ENCODE measurements around the gene CSPG5.

CSPG5 gene

DNA sequence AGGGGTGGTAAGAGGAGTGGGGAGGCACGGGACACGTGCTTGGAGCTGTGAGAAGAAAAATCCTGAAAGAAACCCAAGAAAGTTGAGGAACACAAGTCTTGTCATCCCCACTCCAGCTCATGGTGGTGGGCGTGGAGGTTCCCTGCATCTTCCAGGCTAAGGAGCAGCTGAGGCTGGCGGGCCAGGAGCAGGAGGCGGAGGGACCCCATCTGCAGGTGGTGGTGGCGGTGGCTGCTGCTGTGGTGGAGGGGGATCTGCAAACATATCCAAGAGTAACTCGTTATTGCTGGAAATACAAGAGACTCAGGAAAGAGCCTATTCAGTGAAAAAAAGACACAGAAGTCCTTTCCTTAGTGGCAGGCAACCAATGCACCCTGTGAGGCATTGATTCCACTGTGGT, 9.4 kb upstream of the CSPG5 start:
- no peak for DNase-seq (ENCODE audit: low spot score)

DNA sequence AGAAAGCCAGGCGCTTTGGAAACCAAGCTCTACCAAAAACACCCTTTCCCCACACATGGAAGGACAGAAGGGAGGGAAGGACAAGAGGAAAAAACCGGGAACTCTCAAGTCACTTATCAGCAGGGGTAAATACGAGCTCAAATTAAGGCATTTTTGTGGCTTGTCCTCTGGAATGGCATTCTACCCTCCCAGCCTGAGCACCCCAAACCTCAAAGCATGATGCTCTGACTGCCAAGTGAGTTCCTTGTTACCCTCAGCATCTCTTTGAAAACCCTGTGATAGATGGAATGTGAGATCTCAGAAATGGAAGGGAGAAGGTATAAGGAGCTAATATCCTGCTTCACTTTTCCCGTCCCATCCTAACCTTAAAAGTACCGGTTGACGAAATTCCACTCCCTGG, 8.1 kb upstream of the CSPG5 start:
- DNase-seq (ENCODE audit: low spot score): no peak

- no peak for DNase-seq (ENCODE audit: low spot score)
Measured at GRCh38 chr3:47583320-47584075, 4.8 kb upstream of the CSPG5 start.

- no peak for DNase-seq (ENCODE audit: low spot score)
Measured at GRCh38 chr3:47581835-47582234, 3.2 kb upstream of the CSPG5 start.

- DNase-seq (ENCODE audit: low spot score): no peak
Measured at GRCh38 chr3:47581422-47581821, 2.8 kb upstream of the CSPG5 start.

DNA sequence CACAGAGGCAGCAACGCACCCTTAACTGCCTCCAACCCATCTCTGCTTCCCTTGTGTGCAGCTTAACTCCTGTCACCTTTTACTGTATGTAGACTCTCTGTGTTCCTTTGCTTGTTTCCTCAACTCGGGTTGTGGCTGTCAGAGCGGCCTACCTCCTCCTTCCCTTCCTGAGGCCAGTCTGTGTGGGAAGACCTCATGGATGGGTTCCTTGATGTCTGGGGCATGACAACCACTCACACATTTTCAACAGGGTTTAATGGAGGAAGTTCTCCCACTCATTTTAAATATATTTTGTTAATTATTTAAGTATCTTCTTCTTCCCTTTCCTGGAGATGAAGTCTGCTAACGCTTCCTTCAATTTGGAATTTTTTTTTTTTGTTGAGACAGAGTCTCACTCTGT, 1.8 kb upstream of the CSPG5 start:
- DNase-seq (ENCODE audit: low spot score): no peak

DNA sequence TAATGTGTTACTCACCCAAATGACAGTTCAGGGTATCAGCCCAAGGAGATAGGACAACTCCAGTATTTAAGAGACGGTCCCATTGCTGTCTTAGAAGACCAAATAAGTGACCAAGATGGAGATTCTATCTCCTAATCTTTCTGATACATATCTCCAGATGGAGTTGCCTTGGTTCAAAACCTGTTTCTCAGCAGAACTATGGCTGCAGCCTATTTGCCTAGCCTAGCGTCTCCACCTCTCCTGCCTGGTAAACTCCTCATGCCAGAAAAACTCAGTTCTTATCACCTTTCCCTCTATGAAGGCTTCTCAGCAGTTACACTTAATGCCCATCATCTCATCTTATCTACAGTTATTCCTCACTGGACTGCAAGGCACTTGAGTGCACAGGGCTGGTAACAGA, 1.2 kb upstream of the CSPG5 start:
- no peak for DNase-seq (ENCODE audit: low spot score)

GRCh38 chr3:47578119-47578632, 489 bp downstream of the CSPG5 start:
- peak; percentile 16 for DNase-seq (ENCODE audit: low spot score)

DNA sequence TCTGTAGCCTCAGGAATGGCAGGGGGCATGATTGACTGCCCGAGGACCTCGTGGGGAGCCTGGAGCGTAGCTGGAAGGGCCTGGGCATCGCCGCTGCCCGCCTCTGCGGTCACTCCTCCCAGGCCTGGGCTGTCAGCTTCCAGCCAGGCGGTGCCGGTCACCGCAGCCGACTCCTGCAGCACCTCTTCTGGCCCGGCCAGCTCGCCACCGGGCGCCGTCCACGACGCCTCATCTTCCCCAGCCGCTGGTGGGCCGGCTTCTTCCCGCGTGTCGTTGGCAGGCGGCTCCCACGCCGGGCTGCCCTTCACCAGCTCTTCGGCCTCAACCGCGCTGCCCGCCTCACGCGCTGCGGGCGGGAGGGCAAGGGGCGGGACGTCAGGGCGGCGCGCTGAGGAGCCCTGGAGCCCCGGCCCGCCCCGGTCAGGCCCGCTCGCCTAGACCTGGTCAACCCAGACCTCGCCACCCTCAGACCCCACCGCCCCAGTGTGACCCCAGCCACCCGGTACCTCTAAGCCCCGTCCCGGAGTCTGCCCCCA, 1.0 kb downstream of the CSPG5 start:
- no peak for DNase-seq (ENCODE audit: low spot score)

GRCh38 chr3:47573190-47574172, 5.2 kb downstream of the CSPG5 start:
- DNase-seq (ENCODE audit: low spot score): no peak

DNA sequence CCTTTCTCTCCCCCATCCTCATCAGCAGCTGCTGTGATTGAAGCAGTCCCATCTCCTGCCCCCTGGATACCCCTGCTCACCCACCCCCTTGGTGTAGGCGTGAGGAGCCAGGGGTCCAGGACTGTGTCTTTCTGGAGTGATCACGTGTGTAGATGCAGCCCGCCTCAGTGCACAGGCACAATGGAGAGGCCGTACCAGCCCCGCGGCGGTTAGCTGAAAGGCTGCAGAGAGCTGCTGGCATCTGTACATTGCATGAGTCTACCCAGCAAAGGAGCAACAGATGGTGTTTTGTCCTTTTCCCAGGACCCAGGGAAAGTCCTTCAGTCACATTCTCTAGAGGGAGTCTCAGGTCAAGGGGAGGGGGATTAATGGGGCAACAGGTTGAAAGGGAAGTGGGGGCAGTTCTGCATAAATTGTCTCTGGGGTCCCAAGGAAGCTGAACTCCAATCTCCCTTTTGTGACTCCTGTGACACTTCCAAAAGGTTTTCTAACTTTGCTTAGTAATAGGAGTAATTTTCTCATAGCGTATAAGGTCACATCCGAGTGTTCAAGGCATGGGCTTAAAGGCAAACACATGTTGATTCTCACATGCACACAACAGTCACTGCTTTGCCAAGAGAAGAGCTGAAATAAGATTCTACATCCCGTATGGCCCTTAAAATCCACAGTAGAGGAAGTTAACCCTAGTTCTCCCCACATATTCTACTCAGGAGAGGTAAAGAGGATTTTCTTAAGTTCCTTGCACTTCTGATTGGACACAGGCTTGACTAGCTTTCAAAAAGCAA, 7.1 kb downstream of the CSPG5 start:
- no peak for DNase-seq (ENCODE audit: low spot score)

DNA sequence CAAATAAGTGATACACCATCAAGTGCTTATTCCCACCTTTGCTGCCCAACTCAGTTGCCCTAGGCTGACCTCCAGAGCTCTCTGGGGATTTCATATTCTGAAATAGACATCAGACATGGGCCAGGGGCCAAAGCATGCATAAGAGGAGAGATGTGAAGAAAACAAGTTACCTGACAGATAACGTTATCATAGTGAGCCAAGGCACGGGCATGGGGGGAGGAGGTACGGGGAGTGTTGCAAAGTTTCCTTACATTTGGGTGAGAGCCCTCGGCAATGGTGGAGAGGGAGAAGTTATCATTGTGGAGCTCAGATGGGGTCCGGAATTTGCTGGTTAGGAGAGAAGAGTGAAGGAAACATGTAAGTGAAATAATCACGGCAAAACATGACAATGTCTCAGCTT, 9.8 kb downstream of the CSPG5 start:
- DNase-seq (ENCODE audit: low spot score): no peak

DNA sequence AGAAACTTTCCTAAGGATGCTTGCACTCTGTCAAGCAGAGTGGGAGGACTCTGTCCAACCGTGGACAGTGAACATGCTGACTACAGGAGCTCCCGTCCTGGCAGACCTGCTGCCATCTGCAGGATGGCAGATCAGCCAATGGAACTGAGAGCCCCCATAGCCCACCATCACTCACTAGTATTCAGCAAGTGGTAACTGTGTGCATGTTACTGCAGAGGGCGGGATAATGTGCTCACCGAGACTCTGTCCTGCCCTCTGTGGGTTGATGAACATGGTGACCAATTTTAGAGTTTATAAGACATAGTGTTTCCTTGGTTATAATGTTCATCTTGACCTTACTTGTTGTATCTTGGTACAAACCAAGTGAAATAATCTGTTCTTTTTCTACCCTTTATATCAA, 11.5 kb downstream of the CSPG5 start:
- DNase-seq (ENCODE audit: low spot score): no peak

DNA sequence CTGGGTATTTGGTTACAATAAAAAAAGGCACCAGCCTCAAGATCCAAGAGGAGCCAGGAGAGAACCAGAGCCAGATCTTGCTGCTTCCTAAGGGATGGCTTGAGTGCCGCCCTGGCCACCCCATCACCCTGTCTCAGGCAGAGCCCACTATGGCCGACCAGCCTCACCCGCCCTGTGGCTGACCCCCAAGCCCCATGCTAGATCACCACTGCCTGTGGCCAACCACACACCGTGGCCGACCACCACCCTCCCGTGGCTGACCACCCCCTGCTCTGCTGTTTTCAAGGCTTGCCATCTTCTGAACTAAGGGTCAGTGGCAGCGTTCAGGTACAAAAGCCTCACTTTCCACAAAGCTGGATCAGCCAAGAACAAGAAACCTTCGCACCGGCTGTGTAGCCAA, 12.0 kb downstream of the CSPG5 start:
- DNase-seq (ENCODE audit: low spot score): no peak

GRCh38 chr3:47565734-47566550, 12.7 kb downstream of the CSPG5 start:
- no peak for DNase-seq (ENCODE audit: low spot score)

DNA sequence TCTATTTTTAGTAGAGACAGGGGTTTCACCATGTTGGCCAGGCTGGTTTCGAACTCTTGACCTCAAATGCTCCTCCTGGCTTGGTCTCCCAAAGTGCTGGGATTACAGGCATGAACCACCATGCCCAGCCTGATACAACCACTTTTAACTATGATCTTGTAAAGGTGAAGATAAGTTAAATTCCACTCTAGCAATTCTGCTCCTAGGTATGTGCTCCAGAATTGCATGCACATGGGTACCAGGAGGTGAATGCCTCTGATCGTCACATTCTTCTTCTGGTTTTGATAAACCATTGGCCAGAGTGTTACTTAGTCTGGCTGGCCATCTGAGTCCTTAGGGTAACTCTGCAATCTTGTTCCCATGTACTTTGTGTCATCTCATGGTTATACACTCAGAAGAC, 22.3 kb downstream of the CSPG5 start:
- DNase-seq (ENCODE audit: low spot score): no peak

DNA sequence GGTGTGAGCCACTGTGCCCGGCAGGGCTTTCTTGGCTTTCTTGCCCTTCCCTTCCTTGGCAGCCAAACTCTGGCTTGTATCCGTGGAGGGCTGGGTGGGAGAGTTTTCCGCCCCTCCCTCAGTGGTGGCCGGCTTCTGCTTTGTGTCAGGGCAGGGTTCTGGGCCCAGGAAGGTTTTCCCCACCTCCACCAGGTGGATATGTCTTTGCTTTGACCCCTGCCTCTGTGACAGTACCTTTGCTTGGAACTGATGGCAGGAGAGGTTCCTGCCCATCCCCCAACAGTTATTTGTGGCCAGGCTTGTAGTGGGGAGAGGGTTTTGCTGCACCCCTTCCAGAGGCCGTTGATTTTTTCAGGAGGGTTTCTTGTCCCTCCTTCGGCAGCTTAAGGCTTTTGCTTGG, 24.3 kb downstream of the CSPG5 start:
- DNase-seq (ENCODE audit: low spot score): no peak

GRCh38 chr3:47553407-47553806, 25.3 kb downstream of the CSPG5 start:
- no peak for DNase-seq (ENCODE audit: low spot score)

DNA sequence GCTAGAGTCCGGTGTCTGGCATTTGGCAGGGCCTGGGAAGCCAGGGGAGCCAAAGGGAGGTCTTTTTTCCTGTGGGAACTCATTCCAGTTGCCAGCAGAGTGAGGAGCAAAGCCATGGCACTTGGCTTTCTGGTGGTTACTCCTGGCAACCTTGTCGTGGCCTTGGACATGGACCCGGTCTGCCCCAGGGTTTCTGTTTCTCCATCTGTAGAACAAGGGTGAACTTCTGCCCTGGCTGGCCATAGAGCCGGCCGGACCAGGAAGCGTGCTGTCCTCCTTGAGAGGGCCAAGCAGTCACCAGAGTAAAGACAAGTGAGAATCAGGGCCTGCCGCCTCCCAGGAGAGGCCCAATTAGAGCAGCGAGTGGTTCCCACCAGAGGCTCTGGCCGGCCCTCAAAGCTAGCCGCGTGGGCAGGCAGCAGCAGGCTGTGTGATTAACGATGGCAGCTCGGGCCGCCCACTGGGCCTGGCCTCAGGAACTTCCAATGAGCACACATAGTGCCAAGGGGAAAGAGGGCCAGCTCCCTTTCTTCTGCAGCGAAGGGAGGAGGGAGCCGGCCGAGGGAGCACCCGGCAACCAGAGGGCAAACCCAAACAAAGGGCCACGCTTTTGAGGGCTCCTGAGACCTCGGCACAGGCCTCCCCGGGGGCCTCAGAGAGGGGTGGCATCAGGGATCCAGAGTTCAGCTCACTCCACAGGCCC, 36.0 kb downstream of the CSPG5 start:
- no peak for DNase-seq (ENCODE audit: low spot score)

DNA sequence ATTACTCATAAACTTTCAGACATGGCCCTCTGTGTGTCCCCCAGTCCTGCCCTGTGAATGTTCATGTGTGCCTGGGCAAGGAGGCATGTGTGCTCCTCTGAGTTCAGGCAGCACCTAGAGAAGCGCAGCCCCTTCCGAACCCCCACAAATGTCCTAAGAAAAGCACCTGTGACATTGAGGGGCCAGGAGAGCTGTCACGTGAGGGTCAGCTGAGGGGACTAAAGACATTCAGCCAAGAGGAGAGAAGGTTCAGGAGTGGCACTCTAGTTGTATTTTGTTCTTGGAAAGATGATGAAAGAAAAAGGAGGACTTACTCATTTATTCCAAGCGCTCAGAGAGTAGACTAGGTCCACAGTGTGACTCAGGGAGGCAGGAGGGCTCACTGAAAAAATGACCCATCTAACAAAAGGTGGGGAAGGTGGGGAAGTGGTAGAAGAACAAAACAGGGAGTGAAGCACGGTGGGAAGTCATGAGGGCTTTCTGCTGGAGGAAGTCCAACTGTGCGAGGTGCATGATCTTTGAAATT, 37.0 kb downstream of the CSPG5 start:
- no peak for DNase-seq (ENCODE audit: low spot score)

Measured in CD4-positive, alpha-beta T cell treated with Interleukin-15 for 4 hours (primary cell).